OCI-LY7 (cell line): ENCODE results near the gene TM7SF2. TPM values are rescaled to one million over a fixed set of nuclear protein-coding genes. Genes with fewer than 3 reads are reported as not detected.

Experiments
- BruUV-seq: library from RNA; stranded (reverse); fragments of 400-500 nt; replicated peaks from 2 replicates; lab custom pipeline; 2021; lab: Mats Ljungman, UMichigan
- CTCF ChIA-PET: fragments of 300-600 bp; sonication (Branson Sonifier 250); formaldehyde crosslinking; loops from one replicate; lab custom pipeline; 2022; ENCODE audit warnings: antibody characterized with exemption; ENCODE audit not compliant: unreplicated experiment; lab: Charles Lee
- POLR2A ChIA-PET: fragments of 300-600 bp; sonication (Branson Sonifier 250); formaldehyde crosslinking; loops from one replicate; lab custom pipeline; 2022; ENCODE audit warnings: antibody characterized with exemption; lab: Charles Lee
- DNase-seq: peaks from one replicate; pipeline ENCODE4 v3.0.0-alpha.2; 2015; ENCODE audit warnings: low spot score
- H2AFZ ChIP-seq: fragments of 200-600 bp; sonication (generic), shearing (Covaris generic); 2 replicates; pipeline ENCODE4 v1.6.1; 2014; ENCODE audit warnings: mild to moderate bottlenecking, antibody characterized with exemption, low read length, moderate library complexity
- H3K27ac ChIP-seq: fragments of 200-600 bp; sonication (generic); 2 replicates; pipeline ENCODE4 v1.5.1; 2014; ENCODE audit warnings: mixed run types, low read depth, mild to moderate bottlenecking, moderate library complexity, low read length, inconsistent platforms; ENCODE audit not compliant: poor library complexity, severe bottlenecking
- H3K36me3 ChIP-seq: fragments of 200-600 bp; sonication (generic); 2 replicates; pipeline ENCODE4 v1.6.1; 2014; ENCODE audit warnings: mild to moderate bottlenecking, antibody characterized with exemption, low read length, moderate library complexity, mixed read lengths; ENCODE audit not compliant: insufficient read depth
- H3K4me1 ChIP-seq: fragments of 200-600 bp; sonication (generic); 2 replicates; pipeline ENCODE4 v1.5.1; 2014; ENCODE audit warnings: mild to moderate bottlenecking, low read length; ENCODE audit not compliant: insufficient read depth, poor library complexity, severe bottlenecking
- H3K4me2 ChIP-seq: fragments of 200-600 bp; sonication (generic); 2 replicates; pipeline ENCODE4 v1.6.1; 2014; ENCODE audit warnings: mild to moderate bottlenecking, low read length
- H3K4me3 ChIP-seq: fragments of 200-600 bp; sonication (generic); 2 replicates; pipeline ENCODE4 v1.5.1; 2014; ENCODE audit warnings: mild to moderate bottlenecking, low read depth, low read length; ENCODE audit not compliant: poor library complexity, severe bottlenecking
- H3K79me2 ChIP-seq: fragments of 200-600 bp; sonication (generic); 2 replicates; pipeline ENCODE4 v1.6.1; 2016; ENCODE audit warnings: low read depth, mild to moderate bottlenecking, low read length, moderate library complexity, mixed read lengths; ENCODE audit not compliant: insufficient read depth
- H3K9me2 ChIP-seq: fragments of 200-600 bp; sonication (generic); 2 replicates; pipeline ENCODE4 v1.6.1; 2016; ENCODE audit warnings: mild to moderate bottlenecking, low read length, mixed read lengths; ENCODE audit not compliant: insufficient read depth
- H3K9me3 ChIP-seq: fragments of 200-600 bp; sonication (generic); 2 replicates; pipeline ENCODE4 v1.6.1; 2014; ENCODE audit warnings: mild to moderate bottlenecking, mixed run types, low read length, mixed read lengths
- H4K20me1 ChIP-seq: fragments of 200-600 bp; sonication (generic); 2 replicates; pipeline ENCODE4 v1.6.1; 2014; ENCODE audit warnings: mild to moderate bottlenecking, antibody characterized with exemption, low read length, moderate library complexity, mixed read lengths; ENCODE audit not compliant: insufficient read depth
- EZH2phosphoT487 ChIP-seq: fragments of 200-600 bp; sonication (generic); IDR thresholded peaks from 2 replicates; pipeline ENCODE4 v1.6.1; 2018; ENCODE audit warnings: low read depth, borderline replicate concordance, mild to moderate bottlenecking, mixed run types, antibody characterized with exemption, low read length, moderate library complexity, mixed read lengths
- intact Hi-C: fragments of 100-400 bp; cut with micrococcal nuclease; formaldehyde crosslinking; loops from one replicate; pipeline ENCODE4 v1.10.0; 2022; ENCODE audit not compliant: unreplicated experiment
- total RNA-seq, 2 experiments: library from RNA; depleted of rRNA in 1 of 2; stranded (reverse); fragments of >200 nt in 1 of 2; shearing (Covaris generic) in 1 of 2; gene quantifications; 2 replicates each; pipeline ENCODE4 v1.2.3, GENCODE V29; 2014 to 2022
- TF ChIP-seq, protein P1 (sequence below): fragments of 200-600 bp; sonication (generic); conservative IDR thresholded peaks from 2 replicates; pipeline ENCODE4 v1.5.1; 2014; ENCODE audit warnings: mild to moderate bottlenecking, antibody characterized with exemption, low read length, moderate library complexity, mixed read lengths

The TM7SF2 gene
- total RNA-seq, 2 experiments from 2014 or later, result 25.8 to 54.1 TPM

DNA sequence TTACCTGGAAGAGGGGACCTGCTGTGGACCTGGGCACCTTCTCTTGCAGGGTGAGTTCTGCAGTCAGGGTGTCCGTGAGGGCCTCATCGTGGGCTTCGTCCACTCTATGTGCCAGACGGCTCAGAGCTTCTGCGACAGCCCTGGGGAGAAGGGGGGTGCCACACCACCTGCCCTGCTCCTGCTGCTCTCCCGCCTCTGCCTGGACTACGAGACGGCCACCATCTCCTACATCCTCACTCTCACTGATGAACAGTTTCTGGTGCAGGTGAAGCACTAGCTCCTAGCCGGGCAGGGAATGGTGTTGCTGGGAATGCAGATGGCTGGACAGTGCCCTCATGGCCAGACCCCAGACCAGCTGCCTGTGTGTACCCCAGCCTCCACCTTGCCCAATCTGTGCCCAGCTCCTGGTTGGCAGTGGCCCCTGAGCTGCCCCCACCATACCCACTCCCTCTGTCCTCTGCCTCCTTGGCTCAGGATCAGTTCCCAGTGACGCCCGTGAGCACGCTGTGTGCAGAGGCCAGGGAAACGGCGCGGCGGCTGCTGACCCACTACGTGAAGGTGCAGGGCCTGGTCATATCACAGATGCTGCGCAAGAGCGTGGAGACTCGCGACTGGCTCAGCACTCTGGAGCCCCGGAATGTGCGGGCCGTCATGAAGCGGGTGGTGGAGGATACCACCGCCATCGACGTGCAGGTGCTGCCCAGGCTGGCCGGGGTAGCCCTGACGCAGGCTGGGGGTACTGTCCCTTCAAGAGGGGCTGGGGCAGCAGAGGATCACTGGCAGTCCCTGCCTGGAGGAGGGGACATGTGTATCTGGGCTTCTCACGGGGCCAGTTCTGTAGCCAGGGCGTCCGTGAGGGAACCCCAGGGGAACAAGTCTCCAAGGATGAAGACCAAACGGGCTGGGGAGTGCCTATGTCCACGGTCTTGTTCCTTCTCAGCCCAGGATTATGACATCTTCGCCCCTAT lies 2.2 kb upstream of the TM7SF2 start:
- no peak overlapping the region for H3K4me2 ChIP-seq
- H3K9me3 ChIP-seq, result no peaks in the 10 kb centered on the region
- no TSS peak for BruUV-seq
- H3K9me2 ChIP-seq, result no peaks in the 10 kb centered on the region
- ChIA-PET CTCF (interaction anchor here (0.5 kb wide), 1 partner anchor 99 kb away, joined by 3 read pairs; no protein-coding TSS in a partner anchor), POLR2A (interaction anchor here (1.2 to 2.2 kb wide), 2 partner anchors 11 to 26 kb away, joined by 3 to 14 read pairs; no protein-coding TSS in a partner anchor)
- H3K4me3 ChIP-seq, result no peak overlapping the region
- no peak overlapping the region for H3K27ac ChIP-seq
- peaks cover 41% of the 10 kb centered on the region for H3K4me1 ChIP-seq
- intact Hi-C loops, result loop anchor here (1.0 to 10.0 kb wide), 5 partner anchors 72 to 335 kb away; partner anchors contain the start of genes CAPN1, CDC42EP2 and SF1
- H3K79me2 ChIP-seq, result no peaks in the 10 kb centered on the region; the same call in 1 of the 2 replicates
- TF ChIP-seq, protein P1, sequence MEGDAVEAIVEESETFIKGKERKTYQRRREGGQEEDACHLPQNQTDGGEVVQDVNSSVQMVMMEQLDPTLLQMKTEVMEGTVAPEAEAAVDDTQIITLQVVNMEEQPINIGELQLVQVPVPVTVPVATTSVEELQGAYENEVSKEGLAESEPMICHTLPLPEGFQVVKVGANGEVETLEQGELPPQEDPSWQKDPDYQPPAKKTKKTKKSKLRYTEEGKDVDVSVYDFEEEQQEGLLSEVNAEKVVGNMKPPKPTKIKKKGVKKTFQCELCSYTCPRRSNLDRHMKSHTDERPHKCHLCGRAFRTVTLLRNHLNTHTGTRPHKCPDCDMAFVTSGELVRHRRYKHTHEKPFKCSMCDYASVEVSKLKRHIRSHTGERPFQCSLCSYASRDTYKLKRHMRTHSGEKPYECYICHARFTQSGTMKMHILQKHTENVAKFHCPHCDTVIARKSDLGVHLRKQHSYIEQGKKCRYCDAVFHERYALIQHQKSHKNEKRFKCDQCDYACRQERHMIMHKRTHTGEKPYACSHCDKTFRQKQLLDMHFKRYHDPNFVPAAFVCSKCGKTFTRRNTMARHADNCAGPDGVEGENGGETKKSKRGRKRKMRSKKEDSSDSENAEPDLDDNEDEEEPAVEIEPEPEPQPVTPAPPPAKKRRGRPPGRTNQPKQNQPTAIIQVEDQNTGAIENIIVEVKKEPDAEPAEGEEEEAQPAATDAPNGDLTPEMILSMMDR, result no peak
- TF ChIP-seq EZH2phosphoT487, result no peak
- DNase-seq, result no peak
- H3K36me3 ChIP-seq, result peaks cover 30% of the 10 kb centered on the region
- peaks cover 8% of the 10 kb centered on the region; the same call in 1 of the 2 replicates for H4K20me1 ChIP-seq
- no peak overlapping the region for H2AFZ ChIP-seq

DNA sequence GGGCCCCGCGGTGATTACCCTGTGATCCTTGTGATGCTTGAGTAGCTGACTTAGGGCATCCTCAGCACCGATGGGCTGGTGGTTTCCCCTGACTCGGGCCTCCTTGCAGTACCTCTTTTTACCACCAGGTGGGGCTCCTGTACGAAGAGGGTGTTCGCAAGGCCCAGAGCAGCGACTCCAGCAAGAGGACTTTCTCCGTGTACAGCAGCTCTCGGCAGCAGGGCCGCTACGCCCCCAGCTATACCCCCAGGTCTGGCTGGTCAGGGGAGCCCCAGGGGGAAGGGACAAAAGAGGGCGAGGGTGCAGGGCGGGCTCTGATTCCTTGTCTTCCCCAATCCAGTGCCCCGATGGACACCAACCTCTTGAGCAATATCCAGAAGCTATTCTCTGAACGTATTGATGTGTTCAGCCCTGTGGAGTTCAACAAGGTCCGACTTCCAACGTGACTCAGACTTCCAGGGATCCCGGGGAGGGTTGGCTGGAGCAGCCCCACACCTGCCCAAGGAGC lies 1.3 kb upstream of the TM7SF2 start:
- Histone ChIP-seq H2AFZ (no peak overlapping the region), H3K9me3 (no peaks in the 10 kb centered on the region), H3K36me3 (peaks cover 36% of the 10 kb centered on the region), H3K4me3 (no peak overlapping the region), H4K20me1 (peaks cover 8% of the 10 kb centered on the region; the same call in 1 of the 2 replicates), H3K9me2 (no peaks in the 10 kb centered on the region), H3K4me2 (no peak overlapping the region), H3K79me2 (no peaks in the 10 kb centered on the region), H3K27ac (peak overlapping the region; percentile 36), H3K4me1 (peaks cover 41% of the 10 kb centered on the region)
- ChIA-PET POLR2A (interaction anchor here (0.7 to 2.2 kb wide), 4 partner anchors 12 to 308 kb away, joined by 3 to 14 read pairs (median 3); partner anchors contain the start of gene POLA2), CTCF (interaction anchor here (0.5 kb wide), 1 partner anchor 99 kb away, joined by 3 read pairs; no protein-coding TSS in a partner anchor)
- no peak for TF ChIP-seq EZH2phosphoT487
- TF ChIP-seq, protein P1, result peak; percentile 93
- BruUV-seq, result no TSS peak
- intact Hi-C loops, result loop anchor here (1.0 to 10.0 kb wide), 5 partner anchors 71 to 336 kb away; partner anchors contain the start of genes CAPN1, CDC42EP2 and SF1
- peak; percentile 87 for DNase-seq
